Gastroesophageal sphincter (tissue), 4 donors: ENCODE data around the gene ADIPOR2. TPM values are rescaled to one million over a fixed set of nuclear protein-coding genes. Genes with fewer than 3 reads are reported as not detected.

Source experiments
- ATAC-seq: fragments of 150-250 bp; one replicate; pipeline ENCODE4 v1.9.1; 2016; ENCODE audit warnings: mild to moderate bottlenecking, moderate library complexity
- H3K27ac ChIP-seq, 4 donors: fragments of 200-600 bp; sonication (generic) in 3 of 4; 1 replicate in 3 of 4; 2 replicates in 1 of 4; pipeline ENCODE4 v1.5.1; 2016 to 2019
- H3K27me3 ChIP-seq: fragments of 200-600 bp; sonication (generic); one replicate; pipeline ENCODE4 v1.5.1; 2019
- H3K36me3 ChIP-seq, 2 donors: fragments of 200-600 bp; sonication (generic); one replicate each; pipeline ENCODE4 v1.5.1; 2019; ENCODE audit warnings: control low read depth in 1 of 2
- H3K4me1 ChIP-seq, 3 donors: fragments of 200-600 bp; sonication (generic); 1 replicate in 2 of 3; 2 replicates in 1 of 3; pipeline ENCODE4 v1.5.1; 2016 to 2019; ENCODE audit warnings: control low read depth in 2 of 3
- H3K4me3 ChIP-seq, 2 donors: fragments of 200-600 bp; sonication (generic); one replicate each; pipeline ENCODE4 v1.5.1; 2019; ENCODE audit warnings: mild to moderate bottlenecking in 1 of 2, moderate library complexity in 1 of 2
- H3K9me3 ChIP-seq, 3 donors: fragments of 200-600 bp; sonication (generic); one replicate each; pipeline ENCODE4 v1.5.1; 2017 to 2019; ENCODE audit warnings: control low read depth in 2 of 3
- EP300 ChIP-seq: sonication (generic); formaldehyde crosslinking; IDR thresholded peaks from one replicate; pipeline ENCODE4 v1.6.1; 2017; ENCODE audit warnings: antibody characterized with exemption, mild to moderate bottlenecking
- POLR2A ChIP-seq, 2 donors: fragments of 450-650 bp; IDR thresholded peaks; one replicate each; pipeline ENCODE4 v1.6.1; 2017; ENCODE audit warnings: antibody characterized with exemption in 2 of 2, mild to moderate bottlenecking in 2 of 2, moderate library complexity in 1 of 2
- POLR2AphosphoS5 ChIP-seq: sonication (generic); formaldehyde crosslinking; IDR thresholded peaks from one replicate; pipeline ENCODE4 v1.6.1; 2017; ENCODE audit warnings: antibody characterized with exemption
- WGBS, 2 donors: methylation state at CpG; one replicate each; pipeline ENCODE4 v1.1.5; 2018; ENCODE audit warnings: low coverage in 1 of 2; 5-methylcytosine and 5-hydroxymethylcytosine counted together
- total RNA-seq, 4 donors: library from RNA; depleted of rRNA; stranded (reverse); fragments of >200 nt; gene quantifications; one replicate each; pipeline ENCODE4 v1.1.0, GENCODE V29; 2016
- TF ChIP-seq, protein P1 (sequence below), 4 experiments: fragments of 200-600 bp in 2 of 4; fragments of 450-650 bp in 2 of 4; sonication (generic) in 1 of 4; IDR thresholded peaks; one replicate each; pipeline ENCODE4 v1.5.1; 2017 to 2019; ENCODE audit warnings: antibody characterized with exemption in 4 of 4, mild to moderate bottlenecking in 2 of 4, moderate library complexity in 2 of 4

The ADIPOR2 gene
- total RNA-seq, 4 donors from 2014 or later: 26.6 to 37.9 (median 33.4) TPM

- ATAC-seq: no peak
- WGBS, 2 donors: 9 to 12% methylated on average over 5 of the region's 5 CpGs
Observed at GRCh38 chr12:1650260-1650977, 40.5 kb upstream of the ADIPOR2 start.

GRCh38 chr12:1650978-1651361, 39.9 kb upstream of the ADIPOR2 start:
- ATAC-seq: no peak
- Histone ChIP-seq H3K36me3 (peaks cover 0 to 23% of the 10 kb centered on the region in 2 donors), H3K4me1 (peaks cover 6 to 52% (median 16%) of the 10 kb centered on the region in 3 donors), H3K4me3 (no peak overlapping the region), H3K27ac (peak overlapping the region; percentile 34 to 75 (median 68)), H3K9me3 (no peaks in the 10 kb centered on the region), H3K27me3 (no peaks in the 10 kb centered on the region)
- TF ChIP-seq, protein P1, sequence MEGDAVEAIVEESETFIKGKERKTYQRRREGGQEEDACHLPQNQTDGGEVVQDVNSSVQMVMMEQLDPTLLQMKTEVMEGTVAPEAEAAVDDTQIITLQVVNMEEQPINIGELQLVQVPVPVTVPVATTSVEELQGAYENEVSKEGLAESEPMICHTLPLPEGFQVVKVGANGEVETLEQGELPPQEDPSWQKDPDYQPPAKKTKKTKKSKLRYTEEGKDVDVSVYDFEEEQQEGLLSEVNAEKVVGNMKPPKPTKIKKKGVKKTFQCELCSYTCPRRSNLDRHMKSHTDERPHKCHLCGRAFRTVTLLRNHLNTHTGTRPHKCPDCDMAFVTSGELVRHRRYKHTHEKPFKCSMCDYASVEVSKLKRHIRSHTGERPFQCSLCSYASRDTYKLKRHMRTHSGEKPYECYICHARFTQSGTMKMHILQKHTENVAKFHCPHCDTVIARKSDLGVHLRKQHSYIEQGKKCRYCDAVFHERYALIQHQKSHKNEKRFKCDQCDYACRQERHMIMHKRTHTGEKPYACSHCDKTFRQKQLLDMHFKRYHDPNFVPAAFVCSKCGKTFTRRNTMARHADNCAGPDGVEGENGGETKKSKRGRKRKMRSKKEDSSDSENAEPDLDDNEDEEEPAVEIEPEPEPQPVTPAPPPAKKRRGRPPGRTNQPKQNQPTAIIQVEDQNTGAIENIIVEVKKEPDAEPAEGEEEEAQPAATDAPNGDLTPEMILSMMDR (IDR thresholded peaks at IDR 0.05): no peak
- TF ChIP-seq EP300: no peak
- no peak for TF ChIP-seq POLR2A (IDR thresholded peaks at IDR 0.05)
- TF ChIP-seq POLR2AphosphoS5: no peak
- WGBS, 2 donors: 16 to 29% methylated on average over 5 to 6 of the region's 6 CpGs

More at GRCh38 chr12:1650260-1650977, 40.5 kb upstream of the ADIPOR2 start:
- Histone ChIP-seq H3K36me3 (peaks cover 0 to 28% of the 10 kb centered on the region in 2 donors), H3K27ac (peak overlapping the region; percentile 34 to 75 (median 68)), H3K27me3 (no peaks in the 10 kb centered on the region), H3K4me1 (peaks cover 6 to 57% (median 16%) of the 10 kb centered on the region in 3 donors), H3K9me3 (no peaks in the 10 kb centered on the region), H3K4me3 (no peak overlapping the region)
- TF ChIP-seq POLR2AphosphoS5 (no peak), POLR2A (IDR thresholded peaks at IDR 0.05) (no peak), EP300 (no peak)
- TF ChIP-seq, protein P1 (IDR thresholded peaks at IDR 0.05): no peak

GRCh38 chr12:1651946-1652345, 38.9 kb upstream of the ADIPOR2 start:
- H3K4me3 ChIP-seq: no peak overlapping the region
- TF ChIP-seq POLR2AphosphoS5 (no peak), EP300 (no peak)
- peaks cover 0 to 13% of the 10 kb centered on the region in 2 donors for H3K36me3 ChIP-seq
- H3K27me3 ChIP-seq: no peaks in the 10 kb centered on the region
- no peaks in the 10 kb centered on the region for H3K9me3 ChIP-seq
- peaks cover 6 to 51% (median 16%) of the 10 kb centered on the region in 3 donors for H3K4me1 ChIP-seq
- H3K27ac ChIP-seq: peak overlapping the region in 2 of 4 donors; percentile 72 to 75
- ATAC-seq: no peak

DNA sequence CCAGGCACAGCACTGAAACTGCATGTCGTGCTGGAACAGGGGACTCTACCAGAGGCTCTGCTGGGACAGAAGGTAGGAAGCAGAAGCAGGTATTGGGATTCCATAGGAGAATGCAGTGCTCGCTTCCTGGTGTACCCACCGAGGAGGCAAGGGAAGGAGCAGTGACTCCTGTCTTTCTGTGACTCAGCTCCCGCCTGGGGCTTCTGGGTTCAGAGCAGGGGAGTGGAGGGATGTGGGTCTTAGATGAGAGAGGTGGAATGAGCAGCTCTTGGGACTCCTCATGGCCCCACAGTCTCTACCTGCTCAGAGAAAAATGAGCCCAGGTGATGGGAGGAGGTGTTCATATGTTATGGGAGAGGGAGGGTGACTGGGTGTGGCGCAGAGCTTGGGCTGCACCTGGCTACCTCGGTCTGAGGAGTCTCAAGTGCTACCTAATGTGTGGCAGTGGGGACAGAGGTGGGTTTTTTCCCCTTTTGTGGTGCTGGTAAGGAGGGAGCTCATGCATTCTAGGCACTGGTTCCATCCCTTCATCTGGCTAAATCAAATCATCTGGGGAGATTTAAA, 35.6 kb upstream of the ADIPOR2 start:
- 90% methylated on average over 2 of the region's 6 CpGs; no CpG with 5 or more reads in 1 of the 2 donors for WGBS, 2 donors
- TF ChIP-seq, protein P1 (IDR thresholded peaks at IDR 0.05): no peak
- TF ChIP-seq EP300 (no peak), POLR2A (IDR thresholded peaks at IDR 0.05) (no peak), POLR2AphosphoS5 (no peak)
- Histone ChIP-seq H3K4me3 (no peak overlapping the region), H3K36me3 (no peaks in the 10 kb centered on the region), H3K9me3 (no peaks in the 10 kb centered on the region), H3K4me1 (peaks cover 6 to 66% (median 17%) of the 10 kb centered on the region in 3 donors), H3K27me3 (no peaks in the 10 kb centered on the region), H3K27ac (no peak overlapping the region)
- ATAC-seq: no peak

DNA sequence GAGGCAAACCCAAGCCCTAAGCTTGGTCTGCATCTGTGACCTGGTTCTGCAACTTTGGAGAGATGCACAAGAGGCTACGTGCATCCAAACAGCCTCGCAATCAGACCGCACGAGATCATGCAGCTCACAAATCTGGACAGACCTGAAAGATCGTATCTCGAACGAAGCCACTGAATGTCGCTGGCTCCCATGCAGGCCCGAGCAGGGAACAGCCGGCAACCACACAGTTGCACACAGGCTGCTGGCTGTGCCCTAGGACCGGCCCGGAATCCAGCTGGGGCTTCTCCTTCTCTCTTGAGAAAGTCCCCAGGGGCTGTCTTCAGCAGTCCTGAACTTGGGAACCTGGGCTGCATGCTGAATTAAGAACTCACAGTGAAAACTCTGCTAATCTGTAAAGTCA, 34.0 kb upstream of the ADIPOR2 start:
- no peaks in the 10 kb centered on the region for H3K36me3 ChIP-seq
- TF ChIP-seq POLR2AphosphoS5: no peak
- TF ChIP-seq, protein P1 (IDR thresholded peaks at IDR 0.05): no peak
- no peak for TF ChIP-seq EP300
- no peak for TF ChIP-seq POLR2A (IDR thresholded peaks at IDR 0.05)
- no peaks in the 10 kb centered on the region for H3K9me3 ChIP-seq
- no peak for ATAC-seq
- H3K27me3 ChIP-seq: no peaks in the 10 kb centered on the region
- H3K4me3 ChIP-seq: no peak overlapping the region
- peaks cover 0 to 62% (median 15%) of the 10 kb centered on the region in 3 donors for H3K4me1 ChIP-seq
- 53 to 100% methylated on average over 2 to 3 of the region's 12 CpGs for WGBS, 2 donors
- peak overlapping the region in 3 of 4 donors; percentile 9 to 97 (median 88) for H3K27ac ChIP-seq
